ENCODE measurements around the gene CBS.
"Not testable (repeated sequence)": the region's sequence is repeated elsewhere in the genome, so short reads cannot be mapped to it uniquely, and the experiment has no call there.

CBS gene

DNA sequence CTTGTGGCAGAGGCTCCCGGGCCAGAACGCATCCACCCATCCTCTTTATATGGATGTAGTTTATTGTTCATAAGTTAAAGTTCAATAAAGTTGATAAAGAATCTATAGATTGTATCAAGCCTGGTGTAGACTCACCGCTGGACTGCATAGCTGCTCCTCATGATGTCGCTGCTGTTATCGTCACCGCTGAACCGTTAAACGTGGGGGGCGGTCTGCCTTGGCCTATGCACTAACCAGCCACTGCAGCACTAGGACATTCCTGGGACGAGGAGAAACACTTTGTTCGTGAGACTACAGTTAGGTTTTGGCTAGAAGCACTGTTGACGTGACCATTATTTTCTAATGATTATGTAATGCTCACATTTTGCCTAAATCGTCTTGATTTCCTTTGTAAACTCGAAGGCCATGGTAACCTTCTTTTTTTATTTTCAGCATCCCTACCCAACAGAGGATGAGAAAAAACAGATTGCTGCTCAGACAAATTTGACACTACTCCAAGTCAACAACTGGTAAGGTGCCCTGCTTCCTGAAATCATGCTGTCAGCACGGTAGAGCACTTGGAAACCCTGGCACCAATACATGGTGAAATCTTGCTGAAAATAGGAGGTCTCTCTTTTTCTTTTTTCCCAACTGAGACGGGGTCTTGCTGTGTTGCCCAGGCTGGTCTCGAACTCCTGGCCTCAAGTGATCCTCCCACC, 51.0 kb downstream of the CBS start:
- DNase-seq (ENCODE audit: low read depth in 2 of 2) = no peak

DNA sequence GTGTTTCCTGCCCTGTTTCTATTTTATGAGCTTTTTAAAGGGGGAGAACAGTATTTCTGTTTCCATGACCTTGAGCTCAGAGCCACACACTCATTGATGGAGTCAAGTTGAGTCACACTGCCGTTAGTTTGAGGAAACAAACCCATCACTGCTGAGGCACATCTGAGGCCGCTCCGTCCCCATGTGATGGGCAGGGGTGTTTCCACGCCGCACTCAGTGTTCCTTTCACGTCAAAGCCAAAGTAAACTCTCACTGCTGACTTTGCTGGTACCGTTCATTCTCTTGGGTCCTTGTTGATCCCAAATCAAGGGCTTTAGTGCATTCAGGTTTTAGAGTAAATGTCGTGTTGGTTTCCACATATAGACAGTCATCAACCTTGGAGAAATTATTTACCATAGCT, 52.5 kb downstream of the CBS start:
- no peak for DNase-seq (ENCODE audit: low read depth in 2 of 2)

DNA sequence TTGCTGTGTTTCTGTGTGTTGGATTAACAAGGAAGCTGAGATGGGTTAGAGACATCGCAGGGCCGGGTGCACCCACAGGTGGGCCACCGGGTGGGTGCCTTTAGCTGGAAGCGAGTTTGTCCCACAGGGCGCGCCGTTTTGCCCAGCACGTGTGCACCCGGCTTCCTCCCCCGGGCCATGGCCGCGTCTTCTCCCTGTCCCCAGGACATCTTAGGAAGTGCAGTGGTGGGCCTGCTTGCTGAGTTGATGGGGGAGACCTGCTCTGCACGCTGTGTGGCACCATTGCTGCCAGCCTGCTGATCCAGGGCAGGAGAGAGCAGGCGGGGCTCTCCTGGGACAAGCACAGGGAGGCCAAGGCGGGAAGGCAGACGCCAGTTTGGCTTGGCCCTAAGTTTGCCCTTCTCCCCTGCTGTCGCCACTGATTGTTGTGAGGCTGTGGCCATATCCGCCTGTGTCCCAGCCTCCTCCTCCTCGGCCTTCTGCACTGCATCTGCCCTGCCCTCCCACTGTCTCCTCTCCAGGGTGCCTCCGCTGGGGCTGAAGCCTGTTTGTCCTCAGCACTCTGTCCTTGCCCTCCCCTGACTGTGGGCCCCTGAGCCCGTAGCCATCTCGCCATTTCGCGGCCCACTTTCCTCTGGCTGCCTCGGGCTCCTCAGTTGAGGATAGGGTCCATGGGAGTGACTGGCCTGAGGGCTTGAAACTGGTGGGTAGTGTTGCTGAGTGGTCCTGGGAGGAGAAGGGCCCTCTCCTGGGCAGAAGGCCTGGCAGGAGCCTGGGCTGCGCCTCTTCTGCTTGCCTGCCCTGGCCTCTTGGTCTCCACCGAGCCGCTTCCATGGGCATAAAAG, 53.7 kb downstream of the CBS start:
- no peak for DNase-seq (ENCODE audit: low read depth in 2 of 2)

DNA sequence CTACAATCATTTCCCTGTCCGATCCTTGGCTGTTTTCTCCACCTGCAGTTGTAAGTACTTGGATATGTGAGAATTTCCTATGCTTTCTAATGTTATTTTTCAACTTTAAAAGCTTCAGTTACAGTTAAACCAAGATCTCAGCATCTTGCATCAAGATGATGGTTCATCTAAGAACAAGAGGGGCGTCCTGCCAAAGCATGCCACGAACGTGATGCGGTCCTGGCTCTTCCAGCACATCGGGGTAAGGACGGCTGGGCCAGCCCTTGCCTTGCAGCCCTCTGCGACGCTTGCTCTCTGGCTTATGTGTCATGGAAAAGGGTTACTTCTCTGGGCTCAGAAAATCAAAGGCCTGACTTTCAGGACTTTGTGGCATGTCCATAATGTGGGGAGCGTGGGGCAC, 54.4 kb downstream of the CBS start:
- DNase-seq (ENCODE audit: low read depth in 2 of 2) = no peak

DNA sequence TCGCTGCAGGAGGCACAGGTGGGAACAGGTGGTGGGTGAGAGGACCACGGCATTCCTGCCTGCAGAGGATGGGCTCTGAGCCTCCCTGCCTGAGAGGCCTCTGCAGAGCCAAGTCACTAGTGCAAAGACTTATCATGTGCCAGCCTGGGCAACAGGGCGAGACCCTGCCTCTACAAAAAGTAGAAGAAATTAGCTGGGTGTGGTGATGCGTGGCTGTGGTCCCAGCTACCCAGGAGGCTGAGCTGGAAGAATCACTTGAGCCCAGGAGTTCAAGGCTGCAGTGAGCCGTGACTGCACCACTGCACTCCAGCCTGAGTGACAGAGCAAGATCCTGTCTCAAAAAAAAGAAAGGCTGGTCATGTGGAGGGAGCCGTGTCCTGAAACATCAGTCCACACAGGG, 54.9 kb downstream of the CBS start:
- DNase-seq (ENCODE audit: low read depth in 2 of 2) = no peak

DNA sequence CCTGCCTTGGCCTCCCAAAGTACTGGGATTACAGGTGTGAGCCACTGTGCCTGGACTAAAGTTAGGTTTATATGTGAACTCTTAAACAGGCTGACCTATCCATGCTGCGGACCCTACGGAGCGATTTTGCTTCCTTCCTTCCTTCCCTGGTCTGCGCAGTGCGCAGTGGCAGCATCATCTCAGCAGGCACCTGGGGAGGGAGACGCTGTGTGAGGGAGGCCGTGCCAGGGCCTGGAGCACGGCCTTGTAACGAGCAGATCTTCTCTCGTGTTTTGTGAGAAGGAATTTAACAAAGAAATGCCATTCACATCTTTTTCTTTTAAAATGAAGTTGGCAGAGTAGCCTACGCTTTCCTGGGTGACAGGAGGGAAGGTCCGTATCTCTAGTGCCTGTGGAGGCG, 55.5 kb downstream of the CBS start:
- DNase-seq (ENCODE audit: low read depth in 2 of 2) = no peak

DNA sequence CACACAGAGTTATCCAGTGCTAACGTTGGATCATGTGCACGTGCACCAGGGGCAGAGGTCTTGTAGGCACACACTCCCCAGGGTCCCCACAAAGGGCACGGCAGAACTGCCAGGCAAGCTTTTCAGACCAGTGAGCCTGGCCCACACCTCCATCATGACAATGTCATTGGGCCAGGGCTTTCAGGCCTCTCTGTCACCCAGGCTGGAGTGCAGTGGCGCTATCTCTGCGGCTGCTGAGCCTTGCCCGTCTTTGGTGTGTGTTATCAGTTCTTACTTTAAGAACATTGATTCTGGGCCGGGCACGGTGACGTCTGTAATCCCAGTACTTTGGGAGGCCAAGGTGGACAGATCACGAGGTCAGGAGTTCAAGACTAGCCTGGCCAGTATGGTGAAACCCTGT, 57.1 kb downstream of the CBS start:
- no peak for DNase-seq (ENCODE audit: low read depth in 2 of 2)

DNA sequence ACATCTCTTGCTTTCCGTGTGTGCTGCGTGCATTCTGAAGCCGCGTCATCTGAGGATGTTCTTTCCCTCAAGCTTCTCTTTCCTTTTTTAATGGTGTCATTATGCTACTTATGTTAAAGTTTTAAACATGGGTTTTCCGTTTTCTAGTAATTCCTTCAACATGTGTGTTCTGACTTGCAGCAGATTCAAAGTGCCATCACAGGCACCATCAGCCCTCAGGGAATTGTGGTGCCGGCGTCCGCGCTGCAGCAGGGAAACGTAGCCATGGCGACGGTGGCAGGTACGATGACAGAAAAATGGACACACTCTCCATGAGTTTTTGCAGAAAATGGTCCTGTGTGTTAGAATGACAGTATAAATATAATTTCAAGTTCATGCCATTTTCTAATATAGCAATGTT, 58.9 kb downstream of the CBS start:
- DNase-seq (ENCODE audit: low read depth in 2 of 2) = no peak

DNA sequence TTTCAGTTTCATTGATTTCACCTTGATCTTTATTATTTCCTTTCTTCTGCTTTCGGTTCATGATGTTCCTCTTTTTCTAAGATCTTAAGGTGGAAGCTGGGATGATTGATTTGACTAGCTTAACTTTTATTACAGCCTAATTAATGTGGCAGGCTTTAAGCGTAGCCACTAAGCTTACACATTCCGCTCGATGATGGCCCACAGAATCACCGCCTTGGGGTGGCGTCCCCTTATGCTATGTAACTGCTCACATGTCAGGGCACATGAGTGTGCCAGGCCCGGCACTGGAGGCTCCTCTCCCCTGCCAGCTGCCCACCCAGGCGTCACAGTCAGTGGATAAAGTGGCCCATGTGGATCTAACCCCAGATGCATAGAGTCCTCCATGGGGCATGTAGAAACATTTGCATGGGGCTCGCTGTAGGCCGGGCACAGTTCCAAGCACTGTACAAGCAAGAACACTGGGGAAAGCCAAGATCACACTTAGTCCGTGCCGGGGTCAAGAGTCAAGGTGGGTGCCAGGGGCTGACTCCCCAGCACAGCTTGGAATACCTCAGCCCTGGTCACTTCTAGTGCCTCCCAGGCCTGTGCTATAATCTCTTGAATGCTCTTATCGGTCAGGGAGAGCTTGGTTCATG, 59.6 kb downstream of the CBS start:
- no peak for DNase-seq (ENCODE audit: low read depth in 2 of 2)

DNA sequence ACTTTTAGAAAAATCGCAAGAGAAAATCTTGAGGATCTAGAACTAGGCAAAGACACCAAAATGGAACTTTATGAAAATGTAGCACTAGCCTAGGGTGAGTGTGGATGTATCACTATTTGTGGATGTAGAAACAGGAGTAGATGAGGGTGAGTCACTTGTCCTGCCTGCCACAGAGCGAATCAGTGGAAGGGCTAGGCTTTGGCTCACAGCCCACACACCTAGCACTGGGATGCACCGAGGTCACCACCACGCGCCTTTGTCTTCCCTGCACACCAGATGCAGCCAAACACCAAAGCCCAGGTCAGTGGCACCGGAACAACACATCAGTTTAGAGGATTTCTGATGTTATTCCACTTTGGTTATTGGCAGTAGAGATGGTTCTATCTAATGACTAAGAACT, 63.0 kb downstream of the CBS start:
- no peak for DNase-seq (ENCODE audit: low read depth in 2 of 2)

DNA sequence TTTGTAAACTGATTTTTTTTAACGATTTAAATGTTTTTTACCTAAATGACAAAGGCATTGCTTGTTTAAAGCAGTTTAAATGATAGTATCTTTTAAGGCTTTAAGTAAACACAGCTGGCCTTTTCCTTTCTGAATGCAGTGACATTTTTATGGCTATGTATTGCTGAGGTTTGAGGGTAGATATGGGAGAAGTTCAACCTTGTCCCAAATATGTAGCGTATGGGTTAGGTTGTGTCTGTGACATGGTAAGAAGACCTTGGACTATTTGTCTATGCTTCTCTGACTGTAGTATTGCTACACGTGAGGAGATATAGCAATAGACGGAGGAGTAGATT, 68.8 kb downstream of the CBS start:
- DNase-seq (ENCODE audit: low read depth in 2 of 2) = no peak

DNA sequence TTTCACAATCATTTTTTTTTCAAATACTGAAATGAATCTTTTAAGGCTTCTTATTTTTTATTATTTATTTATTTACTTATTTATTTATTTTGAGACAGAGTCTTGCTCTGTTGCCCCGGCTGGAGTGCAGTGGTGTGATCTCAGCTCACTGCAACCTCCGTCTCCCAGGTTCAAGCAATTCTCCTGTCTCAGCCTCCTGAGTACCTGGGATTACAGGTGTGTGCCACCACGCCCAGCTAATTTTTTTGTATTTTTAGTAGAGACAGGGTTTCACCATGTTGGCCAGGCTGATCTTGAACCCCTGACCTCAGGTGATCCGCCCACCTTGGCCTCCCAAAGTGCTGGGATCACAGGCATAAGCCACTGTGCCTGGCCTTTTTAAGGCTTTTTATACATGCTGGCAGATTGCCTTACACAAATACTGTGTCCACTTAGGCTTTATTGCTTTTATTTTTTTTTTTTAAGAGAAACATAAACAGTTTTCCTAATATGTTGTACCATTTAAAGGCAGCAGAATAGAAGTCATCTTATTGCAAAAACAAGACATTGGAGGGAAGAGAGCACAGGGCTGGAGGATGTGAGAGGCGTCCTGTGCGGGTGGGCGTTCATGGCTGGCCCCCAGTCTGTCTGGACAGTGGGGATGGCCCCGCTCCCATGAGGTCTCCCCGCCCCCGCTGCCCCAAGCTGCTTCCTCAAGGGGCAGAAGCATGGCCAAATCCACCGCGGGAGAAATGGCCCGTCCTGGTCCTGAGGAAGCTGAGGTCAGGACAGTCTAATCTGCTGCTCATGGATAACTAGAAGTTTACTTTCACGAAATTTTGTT, 69.4 kb downstream of the CBS start:
- not testable (repeated sequence) for DNase-seq (ENCODE audit: low read depth in 2 of 2)

DNA sequence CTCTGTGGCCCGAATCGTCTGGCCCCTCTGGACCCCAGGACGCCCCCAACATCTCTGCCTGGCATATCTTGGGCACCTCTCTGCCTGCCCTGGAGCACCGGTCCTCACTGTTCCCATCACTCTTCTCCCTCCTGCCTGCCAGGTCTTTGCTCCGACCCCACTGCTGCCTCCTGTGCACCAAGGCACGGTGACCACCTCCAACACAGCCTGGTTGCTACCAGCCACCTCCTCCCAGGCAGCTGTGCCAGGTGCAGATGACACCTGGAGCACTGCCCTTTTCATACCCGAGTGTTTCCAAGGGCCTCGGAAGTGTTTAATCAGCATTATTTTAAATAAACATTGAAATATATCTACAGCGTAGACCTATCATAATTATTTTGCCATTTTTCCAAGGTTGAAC, 70.0 kb downstream of the CBS start:
- DNase-seq (ENCODE audit: low read depth in 2 of 2) = no peak

DNA sequence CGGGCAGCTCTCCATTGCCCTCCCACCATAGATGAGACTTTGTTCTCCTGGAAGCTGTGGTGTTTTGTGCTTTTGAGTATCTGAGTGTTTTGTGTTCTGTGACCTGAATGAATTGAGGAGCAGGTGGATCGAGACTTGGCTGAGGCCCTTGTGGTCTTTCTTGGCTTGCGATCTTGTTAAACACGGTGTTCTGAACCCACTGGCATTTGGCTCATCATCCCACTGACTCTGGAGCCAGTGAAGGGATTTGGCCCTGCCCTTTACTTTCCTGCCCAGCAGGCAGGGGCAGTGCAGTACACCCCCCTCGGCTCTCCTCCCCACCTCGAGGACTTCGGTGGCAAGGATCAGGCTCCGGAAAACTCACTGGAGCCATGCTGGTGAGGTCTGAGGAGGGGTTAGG, 70.7 kb downstream of the CBS start:
- DNase-seq (ENCODE audit: low read depth in 2 of 2) = no peak

Measured in fibroblast of skin of left quadriceps (primary cell).